PFSK-1 (cell line): ENCODE results near the gene MYCBPAP.

Source experiments
- FOXP2 ChIP-seq: optimal IDR thresholded peaks from 2 replicates; pipeline ENCODE3; 2011; ENCODE audit warnings: borderline replicate concordance, control low read depth, inconsistent platforms; ENCODE audit not compliant: insufficient read depth; ENCODE audit errors: extremely low read length, extremely low read depth
- POLR2AphosphoS5 ChIP-seq: IDR thresholded peaks from 2 replicates; pipeline ENCODE4 v1.6.1; 2012; ENCODE audit warnings: low read depth, mild to moderate bottlenecking, control low read depth, low read length, moderate library complexity
- TAF1 ChIP-seq: IDR thresholded peaks from 2 replicates; pipeline ENCODE4 v1.6.1; 2012; ENCODE audit warnings: low read length, control low read depth, borderline replicate concordance; ENCODE audit not compliant: insufficient read depth
- TF ChIP-seq, protein P1 (sequence below), 2 experiments: IDR thresholded peaks; 2 replicates each; pipeline versions ENCODE4 v1.6.1 to v1.8.0; 2011 to 2012; ENCODE audit warnings: low read depth in 2 of 2, low read length in 2 of 2, control low read depth in 1 of 2, inconsistent platforms in 1 of 2, mild to moderate bottlenecking in 1 of 2, moderate library complexity in 1 of 2; ENCODE audit not compliant: insufficient read depth in 1 of 2

DNA sequence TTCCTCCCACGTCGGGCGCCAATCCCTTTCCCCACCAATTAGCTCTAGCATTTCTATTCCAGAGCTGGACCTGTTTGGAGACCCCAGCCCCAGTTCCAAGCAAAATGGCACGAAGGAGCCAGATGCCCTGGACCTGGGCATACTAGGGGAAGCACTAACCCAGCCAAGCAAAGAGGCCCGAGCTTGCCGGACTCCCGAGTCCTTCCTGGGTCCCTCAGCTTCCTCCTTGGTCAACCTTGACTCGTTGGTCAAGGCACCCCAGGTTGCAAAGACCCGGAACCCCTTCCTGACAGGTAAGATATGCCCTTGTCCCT, 33.1 kb downstream of the MYCBPAP start:
- TF ChIP-seq POLR2AphosphoS5 (no peak), TAF1 (no peak), FOXP2 (no peak)
- TF ChIP-seq, protein P1, sequence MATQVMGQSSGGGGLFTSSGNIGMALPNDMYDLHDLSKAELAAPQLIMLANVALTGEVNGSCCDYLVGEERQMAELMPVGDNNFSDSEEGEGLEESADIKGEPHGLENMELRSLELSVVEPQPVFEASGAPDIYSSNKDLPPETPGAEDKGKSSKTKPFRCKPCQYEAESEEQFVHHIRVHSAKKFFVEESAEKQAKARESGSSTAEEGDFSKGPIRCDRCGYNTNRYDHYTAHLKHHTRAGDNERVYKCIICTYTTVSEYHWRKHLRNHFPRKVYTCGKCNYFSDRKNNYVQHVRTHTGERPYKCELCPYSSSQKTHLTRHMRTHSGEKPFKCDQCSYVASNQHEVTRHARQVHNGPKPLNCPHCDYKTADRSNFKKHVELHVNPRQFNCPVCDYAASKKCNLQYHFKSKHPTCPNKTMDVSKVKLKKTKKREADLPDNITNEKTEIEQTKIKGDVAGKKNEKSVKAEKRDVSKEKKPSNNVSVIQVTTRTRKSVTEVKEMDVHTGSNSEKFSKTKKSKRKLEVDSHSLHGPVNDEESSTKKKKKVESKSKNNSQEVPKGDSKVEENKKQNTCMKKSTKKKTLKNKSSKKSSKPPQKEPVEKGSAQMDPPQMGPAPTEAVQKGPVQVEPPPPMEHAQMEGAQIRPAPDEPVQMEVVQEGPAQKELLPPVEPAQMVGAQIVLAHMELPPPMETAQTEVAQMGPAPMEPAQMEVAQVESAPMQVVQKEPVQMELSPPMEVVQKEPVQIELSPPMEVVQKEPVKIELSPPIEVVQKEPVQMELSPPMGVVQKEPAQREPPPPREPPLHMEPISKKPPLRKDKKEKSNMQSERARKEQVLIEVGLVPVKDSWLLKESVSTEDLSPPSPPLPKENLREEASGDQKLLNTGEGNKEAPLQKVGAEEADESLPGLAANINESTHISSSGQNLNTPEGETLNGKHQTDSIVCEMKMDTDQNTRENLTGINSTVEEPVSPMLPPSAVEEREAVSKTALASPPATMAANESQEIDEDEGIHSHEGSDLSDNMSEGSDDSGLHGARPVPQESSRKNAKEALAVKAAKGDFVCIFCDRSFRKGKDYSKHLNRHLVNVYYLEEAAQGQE (IDR thresholded peaks at IDR 0.05; ENCODE audit: insufficient read depth in 1 of 2, low read depth in 2 of 2, low read length in 2 of 2), result no peak
